Fibroblast of skin of right quadriceps (primary cell): ENCODE data around the gene CACNA1F.

ENCODE experiments used
- DNase-seq: peaks from one replicate; pipeline ENCODE4 v3.0.0-alpha.2; 2013

CACNA1F gene

DNA sequence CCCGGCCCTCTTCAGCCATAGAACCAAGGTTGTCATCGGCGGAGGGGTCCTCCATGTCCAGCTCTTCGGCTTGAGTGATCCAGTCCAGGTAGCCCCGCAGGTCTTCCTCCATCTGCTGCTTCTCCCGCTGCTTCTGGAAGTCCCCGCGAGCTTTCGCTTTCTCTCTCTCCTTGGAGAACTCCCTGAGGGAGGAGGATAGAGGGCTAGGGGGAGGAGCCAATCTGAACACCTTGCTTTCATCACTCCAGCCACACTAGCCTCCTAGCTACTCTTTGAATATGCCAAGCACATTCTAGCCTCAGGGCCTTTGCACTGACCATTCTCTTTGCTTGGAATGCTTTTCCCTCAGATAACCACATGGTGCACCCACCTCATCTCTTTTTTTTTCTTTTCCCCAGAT lies 6.2 kb downstream of the CACNA1F start:
- DNase-seq, result no peak

GRCh38 chrX:49225858-49226257 lies 7.3 kb downstream of the CACNA1F start:
- no peak for DNase-seq

- no peak for DNase-seq
Observed at GRCh38 chrX:49221868-49222267, 11.3 kb downstream of the CACNA1F start.

DNA sequence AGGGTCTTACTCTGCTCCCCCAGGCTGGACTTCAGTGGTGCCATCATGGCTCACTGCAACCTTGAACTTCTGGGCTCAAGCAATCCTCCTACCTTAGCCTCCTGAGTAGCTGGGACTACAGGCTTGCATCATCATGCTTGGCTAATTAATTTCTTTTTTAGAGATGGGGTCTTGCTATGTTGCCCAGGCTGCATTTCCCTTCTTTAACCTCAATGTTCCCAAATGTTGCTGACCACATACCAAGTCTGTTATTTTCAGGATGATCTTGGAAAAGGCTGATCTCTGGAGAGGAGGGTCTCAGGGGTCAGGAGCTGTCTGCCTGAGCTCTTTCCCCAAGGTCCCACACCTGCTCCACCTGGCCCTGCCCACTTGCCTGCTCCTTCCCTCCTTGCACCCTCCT lies 13.0 kb downstream of the CACNA1F start:
- no peak for DNase-seq

DNA sequence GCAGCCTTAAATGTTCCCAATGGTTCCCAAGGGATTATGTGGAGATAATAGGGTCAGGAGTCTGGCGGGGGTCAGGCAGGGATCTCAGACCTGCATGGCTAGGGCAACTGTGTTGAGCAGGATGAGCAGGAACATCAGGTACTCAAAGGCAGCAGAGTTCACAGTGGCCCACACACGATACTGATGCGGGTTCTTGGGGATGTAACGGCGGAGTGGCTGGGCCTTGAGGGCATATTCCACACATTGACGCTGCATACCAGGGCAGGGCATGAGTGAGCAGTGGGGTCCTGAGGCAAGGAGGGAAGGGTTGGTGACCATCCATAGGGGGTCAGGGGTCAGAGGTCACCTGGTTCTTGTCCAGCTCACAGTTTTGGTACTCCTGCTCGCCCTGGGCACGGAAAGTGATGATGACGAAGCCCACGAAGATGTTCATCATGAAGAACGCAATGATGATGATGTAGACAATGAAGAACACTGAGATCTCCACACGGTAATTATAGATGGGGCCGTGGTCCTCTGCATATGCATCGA lies 18.1 kb downstream of the CACNA1F start:
- no peak for DNase-seq

GRCh38 chrX:49214416-49214815 lies 18.7 kb downstream of the CACNA1F start:
- DNase-seq, result no peak

- no peak for DNase-seq
Observed at GRCh38 chrX:49212861-49213260, 20.3 kb downstream of the CACNA1F start.

DNA sequence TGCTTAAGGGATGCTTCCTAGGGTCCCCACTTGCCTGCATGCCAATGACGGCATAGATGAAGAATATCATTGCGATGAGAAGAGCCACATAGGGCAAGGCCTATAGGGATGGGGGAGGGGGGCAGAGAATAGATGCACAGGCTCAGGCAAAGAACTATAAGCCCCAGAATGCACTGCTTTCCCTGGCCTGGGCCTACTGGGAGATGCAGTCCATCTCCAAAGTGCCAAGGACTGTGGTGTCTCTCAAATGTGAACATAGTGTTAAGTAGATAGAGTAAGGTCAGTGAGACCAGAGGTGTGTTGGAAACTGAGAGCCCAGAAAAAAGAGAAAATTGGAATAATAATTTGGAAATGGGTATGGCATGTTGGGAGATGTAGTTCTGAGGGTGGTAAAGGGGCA lies 20.9 kb downstream of the CACNA1F start:
- DNase-seq, result no peak

- DNase-seq, result no peak
Observed at GRCh38 chrX:49211074-49211473, 22.1 kb downstream of the CACNA1F start.

GRCh38 chrX:49210406-49210805 lies 22.7 kb downstream of the CACNA1F start:
- no peak for DNase-seq

DNA sequence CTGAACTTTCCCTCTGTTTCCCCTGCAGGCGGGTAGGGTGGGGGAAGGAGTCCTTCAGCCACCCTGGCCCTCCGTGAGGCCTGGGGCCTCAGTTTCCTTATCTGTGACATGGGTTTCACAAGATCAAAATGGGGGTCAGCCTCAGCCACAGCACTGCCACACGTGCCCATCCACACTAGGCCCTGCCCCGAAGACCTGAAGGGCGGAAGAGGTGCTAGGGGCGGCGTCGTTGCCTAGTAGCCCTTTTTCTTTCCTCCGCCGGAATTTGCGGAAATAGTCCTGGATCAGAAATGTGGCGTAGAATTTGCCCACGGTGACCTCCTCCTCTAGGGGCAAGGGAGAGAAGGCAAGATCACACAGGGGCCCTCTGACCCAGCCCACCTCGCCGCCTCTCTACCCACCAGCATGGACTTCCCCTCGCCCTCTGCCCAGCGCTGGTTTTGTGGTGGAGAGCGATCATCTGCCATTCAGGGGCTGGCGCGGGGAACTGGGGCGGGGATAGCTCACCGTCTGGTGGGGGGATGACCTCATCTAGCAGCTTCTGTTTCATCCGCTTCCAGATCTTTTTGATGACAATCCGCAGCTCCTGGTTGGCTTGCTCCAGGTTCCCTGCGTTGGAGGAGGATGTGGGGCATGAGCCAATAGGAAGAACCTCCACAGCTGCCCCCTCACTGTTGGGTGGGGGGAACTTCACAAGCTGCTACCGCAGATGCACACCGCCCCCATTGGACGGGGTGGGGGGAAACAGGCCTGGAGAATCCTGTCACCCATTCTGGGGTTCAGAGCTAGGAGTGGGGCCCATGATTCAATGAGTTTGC lies 23.5 kb downstream of the CACNA1F start:
- no peak for DNase-seq

- DNase-seq, result no peak
Observed at GRCh38 chrX:49208399-49208798, 24.7 kb downstream of the CACNA1F start.

DNA sequence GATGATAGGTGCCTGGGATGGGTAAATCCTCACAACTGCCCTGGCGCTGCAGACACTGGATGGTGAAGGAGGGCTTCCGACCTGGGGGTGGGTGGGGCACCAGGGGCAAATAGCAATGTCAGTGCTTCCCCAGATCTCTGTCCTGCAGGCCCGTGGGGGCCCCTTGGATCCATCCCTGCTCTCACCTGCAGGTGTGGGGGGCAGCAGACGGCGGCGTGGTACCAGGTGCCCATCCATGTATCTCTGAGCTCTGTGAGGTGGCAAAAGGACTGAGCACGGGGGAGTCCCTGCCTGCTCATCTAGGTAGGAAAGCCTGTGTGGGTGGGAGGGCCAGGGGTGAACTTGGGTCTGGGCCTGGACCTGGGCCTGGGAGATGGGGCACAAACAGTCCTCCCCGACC lies 26.6 kb downstream of the CACNA1F start:
- no peak for DNase-seq

DNA sequence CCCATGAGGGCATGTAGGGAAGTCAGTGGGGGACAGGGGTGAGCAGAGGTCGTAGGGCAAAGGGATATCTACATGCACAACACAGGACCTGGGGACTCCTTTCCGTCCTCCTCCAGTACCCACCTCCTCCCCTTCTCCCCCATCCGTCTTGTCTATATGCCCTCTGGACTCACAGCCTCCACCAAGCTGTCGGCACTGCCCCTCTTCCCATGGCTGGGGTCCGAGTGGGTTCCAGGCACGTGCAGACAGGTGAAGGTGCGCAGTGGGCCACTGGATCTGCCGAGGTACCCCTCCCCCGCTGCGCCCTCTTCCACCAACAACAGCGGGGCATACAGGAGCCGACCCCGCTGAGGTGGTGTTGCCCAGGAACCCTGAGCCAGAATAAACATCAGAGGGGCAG lies 27.7 kb downstream of the CACNA1F start:
- no peak for DNase-seq

DNA sequence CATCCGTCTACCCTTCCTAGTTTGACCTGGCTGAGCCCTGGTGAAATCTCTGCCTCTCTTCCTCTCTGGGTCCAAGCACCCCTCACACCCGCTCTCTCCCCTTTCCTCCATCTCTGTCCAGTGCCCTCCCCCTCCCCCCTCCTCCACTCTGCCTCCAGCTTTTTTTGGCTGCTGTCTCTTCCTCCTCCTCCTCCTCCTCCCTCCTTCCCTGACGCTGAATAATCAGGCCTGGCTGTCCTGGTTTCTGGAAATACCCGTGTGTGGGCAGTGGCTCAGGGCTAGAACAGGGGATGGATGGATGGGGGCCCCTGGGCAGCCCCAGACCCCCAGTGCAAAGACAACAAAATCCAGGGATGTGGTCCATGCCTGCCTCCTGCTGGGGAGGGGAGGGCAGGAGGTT lies 28.4 kb downstream of the CACNA1F start:
- no peak for DNase-seq

DNA sequence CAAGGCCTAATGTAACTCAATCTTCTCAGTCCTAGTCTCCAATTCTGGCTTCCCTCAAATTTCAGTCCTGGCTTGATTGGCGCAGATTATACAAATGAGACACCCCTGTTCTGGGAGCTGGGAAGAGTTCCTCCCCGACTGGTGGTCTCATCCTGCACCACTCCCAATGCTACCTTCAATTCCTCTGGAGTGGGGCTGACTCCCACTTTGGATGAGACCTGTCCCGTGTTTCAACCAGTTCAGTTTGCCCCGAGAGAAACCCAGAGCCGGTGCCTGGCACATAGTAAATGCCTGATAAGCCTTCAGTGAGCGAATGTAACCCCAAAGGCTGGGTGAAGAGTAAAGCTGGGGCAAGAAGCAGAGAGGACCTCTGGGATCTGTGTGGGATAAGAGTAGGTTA lies 29.1 kb downstream of the CACNA1F start:
- no peak for DNase-seq

GRCh38 chrX:49203536-49203935 lies 29.6 kb downstream of the CACNA1F start:
- DNase-seq, result no peak

GRCh38 chrX:49202022-49202421 lies 31.1 kb downstream of the CACNA1F start:
- no peak for DNase-seq

GRCh38 chrX:49199906-49200771 lies 33.0 kb downstream of the CACNA1F start, which contains the start of gene SYP:
Gene SYP (minus strand): TSS chrX:49200193. CDS start chrX:49200186, 7 bp downstream.
- peak; percentile 85 for DNase-seq

GRCh38 chrX:49199315-49199595 lies 33.9 kb downstream of the CACNA1F start:
- DNase-seq, result no peak

- DNase-seq, result no peak
Observed at GRCh38 chrX:49198540-49199314, 34.4 kb downstream of the CACNA1F start.

DNA sequence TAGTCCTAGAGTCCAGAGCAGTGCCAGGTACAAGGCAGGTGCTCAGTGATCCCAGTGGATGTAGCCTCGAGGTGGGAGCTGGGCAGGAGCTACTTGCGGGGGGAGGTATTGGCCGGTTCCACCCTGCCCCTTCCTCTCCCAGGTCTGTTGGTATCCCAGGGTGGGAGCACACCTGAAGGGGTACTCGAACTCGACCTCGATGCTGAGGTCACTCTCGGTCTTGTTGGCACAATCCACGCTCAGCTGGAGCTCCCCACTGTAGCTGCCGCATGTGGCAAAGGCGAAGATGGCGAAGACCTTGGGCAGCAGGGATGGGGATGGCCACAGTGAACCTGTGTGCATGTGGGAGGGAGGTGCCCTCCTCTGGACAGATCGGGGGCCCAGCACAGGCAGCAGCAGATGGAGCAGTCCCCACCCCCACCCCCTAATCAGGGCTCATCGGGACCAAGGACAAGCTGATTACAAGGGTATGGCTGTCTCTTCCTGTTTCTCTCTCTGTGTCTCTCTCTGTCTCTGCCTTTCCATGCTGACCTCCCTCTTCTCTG lies 35.5 kb downstream of the CACNA1F start:
- DNase-seq, result no peak

DNA sequence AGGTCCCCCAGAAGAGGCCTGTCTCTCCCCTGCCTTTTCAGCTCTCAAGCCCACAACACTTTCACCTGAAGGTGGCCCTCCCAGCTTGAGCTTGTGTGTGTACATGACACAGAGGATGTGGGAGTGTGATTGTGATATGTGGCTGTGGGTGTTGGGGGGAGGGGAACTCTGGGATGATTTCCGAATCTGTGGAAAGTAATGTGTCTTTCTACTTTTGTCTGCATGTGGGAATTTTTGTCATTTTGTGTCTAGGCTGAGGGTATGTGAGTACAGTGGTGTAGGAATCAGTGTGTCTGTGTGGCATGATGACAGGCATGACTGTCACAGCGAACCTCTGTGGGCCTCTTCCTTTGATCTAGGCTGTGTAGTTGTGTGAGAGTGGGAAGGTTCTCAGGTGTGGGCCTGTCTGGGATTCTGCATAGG lies 39.6 kb downstream of the CACNA1F start:
- DNase-seq, result no peak
